ENCODE results near the gene HRH3.

The HRH3 gene

GRCh38 chr20:62219992-62220665, at the start of gene HRH3:
Gene HRH3 (minus strand): TSS chr20:62220278. CDS start chr20:62219970, 308 bp downstream.
- DNase-seq = peak; percentile 74

DNA sequence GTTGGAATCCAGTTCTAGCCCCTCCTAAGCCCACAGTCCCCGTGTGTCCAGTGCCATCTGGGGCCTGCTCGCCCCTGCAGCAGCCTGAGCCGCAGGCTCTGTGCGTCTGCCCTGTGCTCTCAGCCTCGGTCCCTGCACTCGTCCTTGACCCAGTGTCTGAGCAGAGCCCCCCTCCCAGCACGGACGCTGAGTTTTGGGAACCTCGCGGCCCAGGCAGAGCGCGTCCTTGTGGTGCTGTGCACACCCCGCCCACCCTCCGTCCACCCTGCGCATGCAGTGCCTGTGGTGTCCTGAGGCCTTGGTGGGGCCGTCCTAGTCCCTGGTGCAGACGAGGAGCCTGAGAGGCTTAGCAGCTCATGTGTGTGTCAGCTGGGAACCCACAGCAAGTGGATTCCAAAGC, 49.8 kb upstream of the HRH3 start:
- no peak for DNase-seq

DNA sequence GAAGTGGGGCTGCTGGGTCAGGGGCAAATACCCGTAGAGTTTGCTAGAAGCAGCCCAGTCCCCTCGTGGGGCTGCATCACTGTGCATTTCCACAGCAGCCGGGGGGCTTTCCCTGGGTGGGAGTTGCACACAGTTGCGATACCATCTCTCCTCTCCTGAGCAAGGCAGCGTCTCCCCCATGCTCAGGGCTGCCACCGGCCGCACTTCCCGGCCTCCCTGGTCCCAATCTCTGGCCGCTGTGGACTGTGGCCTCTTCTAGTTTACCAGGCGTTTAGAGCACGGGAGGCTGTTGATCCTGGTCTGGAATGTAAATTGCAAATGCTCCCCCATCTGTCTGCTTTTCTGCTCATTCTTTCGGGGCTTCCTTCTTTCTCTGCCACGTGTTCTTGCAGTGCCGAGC, 49.3 kb upstream of the HRH3 start:
- no peak for DNase-seq

DNA sequence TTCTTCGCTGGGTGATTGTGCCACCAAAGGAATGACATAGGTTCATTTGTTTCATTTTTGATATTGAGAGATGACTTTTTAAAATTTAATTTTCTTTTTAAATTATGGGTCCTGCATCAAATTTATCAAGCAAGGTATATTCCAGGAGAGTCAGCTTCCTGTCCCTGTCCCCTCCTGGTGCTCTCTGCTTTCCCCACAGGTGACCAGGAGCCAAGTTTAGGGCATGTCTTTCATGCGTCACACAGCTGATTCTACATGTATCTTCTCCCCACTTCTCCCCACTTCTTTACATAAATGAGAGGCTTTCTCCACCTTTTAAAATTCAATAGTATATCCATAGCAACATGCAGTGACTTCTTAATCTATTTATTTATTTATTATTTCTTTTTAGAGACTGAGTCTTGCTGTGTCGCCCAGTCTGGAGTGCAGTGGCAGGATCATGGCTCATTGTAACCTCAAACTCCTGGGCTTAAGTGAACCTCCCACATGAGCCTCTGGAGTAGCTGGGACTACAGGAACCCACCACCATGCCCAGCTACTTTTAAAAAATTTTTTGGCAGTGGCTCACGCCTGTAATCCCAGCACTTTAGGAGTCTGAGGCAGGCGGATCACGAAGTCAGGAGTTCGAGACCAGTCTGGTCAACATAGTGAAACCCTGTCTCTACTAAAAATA, 48.3 kb upstream of the HRH3 start:
- no peak for DNase-seq

GRCh38 chr20:62267543-62267942, 47.5 kb upstream of the HRH3 start:
- no peak for DNase-seq

DNA sequence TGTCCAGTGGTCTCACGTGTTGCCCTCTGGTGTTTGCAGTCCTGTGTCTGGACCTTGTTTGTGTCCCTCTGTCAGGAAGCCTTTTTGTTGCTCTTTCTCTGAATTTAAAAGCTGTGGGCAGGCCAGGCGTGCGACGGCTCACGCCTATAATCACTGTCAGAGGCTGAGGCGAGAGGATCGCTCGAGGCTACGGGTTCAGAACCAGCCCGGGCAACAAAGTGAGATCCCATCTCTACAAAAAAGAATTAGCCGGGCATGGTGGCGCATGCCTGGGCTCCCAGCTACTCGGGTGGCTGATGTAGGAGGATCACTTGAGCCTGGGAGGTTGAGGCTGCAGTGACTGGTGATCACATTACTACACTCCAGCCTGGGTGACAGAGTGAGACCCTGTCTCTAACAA, 46.8 kb upstream of the HRH3 start:
- no peak for DNase-seq

GRCh38 chr20:62266340-62266739, 46.3 kb upstream of the HRH3 start:
- DNase-seq = no peak

DNA sequence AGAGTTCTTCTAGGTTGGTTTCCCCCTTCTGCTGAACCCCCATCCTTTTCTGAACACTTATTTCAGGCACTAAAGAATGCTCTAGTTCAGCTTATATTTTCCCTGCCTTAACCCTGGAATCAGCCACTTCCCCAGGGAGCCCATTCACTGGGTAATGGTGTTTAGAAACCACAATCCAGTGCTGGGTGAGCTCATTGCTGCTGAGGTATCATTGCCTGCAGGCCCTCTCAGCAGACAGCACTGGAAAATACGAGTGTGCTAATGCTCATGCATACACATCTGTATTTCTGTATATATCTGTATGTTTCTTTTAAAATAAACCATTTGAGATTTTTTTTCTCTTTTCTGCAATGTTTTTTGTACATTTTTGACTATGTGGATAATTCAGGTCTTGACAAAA, 45.3 kb upstream of the HRH3 start:
- DNase-seq = no peak

DNA sequence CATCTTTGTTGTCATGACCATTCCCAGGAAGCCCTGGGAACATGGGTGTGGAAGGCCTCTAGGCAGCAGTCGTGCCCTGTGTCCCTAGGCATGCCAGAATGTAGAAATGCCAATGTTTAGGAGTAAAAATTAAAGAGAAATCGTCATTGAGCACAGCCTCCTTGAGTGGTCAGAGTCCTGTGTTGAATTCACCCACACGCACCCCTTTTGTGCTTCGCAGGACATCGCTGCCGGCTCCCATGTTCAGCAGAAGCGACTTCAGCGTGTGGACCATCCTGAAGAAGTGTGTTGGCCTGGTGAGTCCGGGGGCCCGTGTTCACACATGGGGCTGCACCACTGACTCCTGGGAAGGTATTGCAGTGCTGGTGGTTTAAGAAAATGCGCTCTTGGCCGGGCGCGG, 43.3 kb upstream of the HRH3 start:
- no peak for DNase-seq

GRCh38 chr20:62262064-62262463, 42.0 kb upstream of the HRH3 start:
- no peak for DNase-seq

DNA sequence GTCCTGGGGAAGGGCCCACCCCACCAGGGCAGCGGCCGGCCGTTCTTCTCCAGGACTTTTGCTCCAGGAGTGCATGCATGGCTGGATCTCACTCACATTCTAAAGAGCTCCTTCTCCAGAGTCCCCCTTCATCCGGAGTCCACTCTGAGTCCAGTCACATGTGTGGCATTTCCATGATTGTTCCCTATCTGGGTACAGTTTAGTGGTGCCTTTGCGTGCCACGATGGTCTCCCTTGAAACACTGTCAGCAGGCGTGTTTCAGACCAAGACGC, 39.2 kb upstream of the HRH3 start:
- no peak for DNase-seq

- DNase-seq = no peak
Measured at GRCh38 chr20:62258499-62259293, 38.6 kb upstream of the HRH3 start.

- DNase-seq = no peak
Measured at GRCh38 chr20:62255976-62256375, 35.9 kb upstream of the HRH3 start.

DNA sequence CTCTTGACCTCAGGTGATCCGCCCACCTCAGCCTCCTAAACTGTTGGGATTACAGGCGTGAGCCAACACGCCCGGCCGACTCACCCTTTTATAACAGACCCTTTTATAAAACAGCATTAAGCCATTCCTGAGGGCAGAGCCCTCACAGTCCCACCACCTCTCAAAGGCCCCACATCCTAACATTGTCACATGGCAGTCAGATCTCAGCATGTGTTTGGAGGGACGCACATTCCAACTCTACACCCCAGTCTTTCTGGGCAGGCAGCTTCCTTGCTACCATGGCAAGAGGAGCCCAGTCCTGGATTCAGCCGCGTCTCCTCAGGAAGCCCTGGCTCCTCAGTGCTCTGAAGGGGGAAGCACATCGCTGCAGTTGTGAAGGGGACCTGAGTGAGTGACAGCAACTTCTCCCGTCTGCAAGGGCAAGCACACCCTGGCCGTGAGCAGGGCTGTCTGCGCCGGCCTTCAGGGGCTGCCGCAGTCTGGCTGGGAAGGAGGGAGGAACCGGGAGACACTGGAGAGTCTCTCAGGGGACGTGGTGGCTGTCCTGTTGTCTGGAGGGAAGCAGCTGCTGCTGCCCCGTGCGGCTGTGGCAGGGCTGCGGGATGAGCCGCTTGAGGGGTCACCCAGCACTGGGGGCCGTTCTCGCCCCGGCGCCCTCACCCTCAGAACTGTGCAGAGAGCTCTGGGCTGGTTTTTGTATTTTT, 34.1 kb upstream of the HRH3 start:
- no peak for DNase-seq

- no peak for DNase-seq
Measured at GRCh38 chr20:62253398-62253797, 33.3 kb upstream of the HRH3 start.

GRCh38 chr20:62252342-62252966, 32.4 kb upstream of the HRH3 start:
- no peak for DNase-seq

- DNase-seq = no peak
Measured at GRCh38 chr20:62248890-62249560, 28.9 kb upstream of the HRH3 start.

- DNase-seq = no peak
Measured at GRCh38 chr20:62246872-62247652, 27.0 kb upstream of the HRH3 start.

DNA sequence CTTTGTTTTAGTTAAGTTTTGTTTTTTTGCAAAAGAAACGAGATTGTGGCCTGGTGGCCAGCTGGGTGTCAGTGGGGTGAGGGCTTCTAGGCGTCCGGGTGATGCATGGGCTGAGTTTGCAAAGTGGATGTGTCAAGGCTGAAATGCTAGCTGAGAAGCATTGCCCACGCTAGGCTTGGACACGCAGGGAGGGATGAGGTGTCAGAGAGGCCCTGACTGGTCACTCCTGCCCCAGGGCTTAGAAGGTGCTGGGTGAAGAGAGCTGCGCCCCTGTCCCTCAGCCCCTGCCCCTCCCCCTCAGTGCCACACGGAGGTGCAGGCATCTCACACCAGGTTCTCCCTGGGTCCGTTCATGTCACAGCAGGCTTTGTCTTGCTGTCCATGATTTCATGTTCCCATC, 26.4 kb upstream of the HRH3 start:
- DNase-seq = no peak

- no peak for DNase-seq
Measured at GRCh38 chr20:62245911-62246280, 25.8 kb upstream of the HRH3 start.

- DNase-seq = peak; percentile 13
Measured at GRCh38 chr20:62244644-62245108, 24.6 kb upstream of the HRH3 start.
